Nucleus accumbens (tissue), 56 donors: ENCODE results near the gene CRKL.

Experiments used
- DNase-seq, 56 donors: peaks; one replicate each; lab custom pipeline; 2025; lab: John Stamatoyannopoulos, UW

Gene CRKL

GRCh38 chr22:20948989-20949388 lies 31.8 kb downstream of the CRKL start:
- no peak for DNase-seq

- no peak for DNase-seq
Measured at GRCh38 chr22:20949698-20950183, 32.5 kb downstream of the CRKL start.

GRCh38 chr22:20951151-20951931 lies 34.1 kb downstream of the CRKL start:
- no peak for DNase-seq

GRCh38 chr22:20951932-20952380 lies 34.7 kb downstream of the CRKL start:
- no peak for DNase-seq

GRCh38 chr22:20952544-20953341 lies 35.5 kb downstream of the CRKL start:
- DNase-seq = no peak

- DNase-seq = no peak
Measured at GRCh38 chr22:20953342-20953608, 36.1 kb downstream of the CRKL start.

- no peak for DNase-seq
Measured at GRCh38 chr22:20953668-20954500, 36.7 kb downstream of the CRKL start.

- DNase-seq = no peak
Measured at GRCh38 chr22:20955548-20955947, 38.3 kb downstream of the CRKL start.

- DNase-seq = no peak
Measured at GRCh38 chr22:20956258-20957101, 39.3 kb downstream of the CRKL start.

GRCh38 chr22:20957102-20957682 lies 40.0 kb downstream of the CRKL start:
- peak in 1 of 56 donors; percentile 34 for DNase-seq

GRCh38 chr22:20957683-20958431 lies 40.6 kb downstream of the CRKL start:
- DNase-seq = no peak

GRCh38 chr22:20959578-20960461 lies 42.6 kb downstream of the CRKL start:
- DNase-seq = no peak

GRCh38 chr22:20960609-20961008 lies 43.4 kb downstream of the CRKL start:
- no peak for DNase-seq

GRCh38 chr22:20962491-20962945 lies 45.3 kb downstream of the CRKL start:
- no peak for DNase-seq

GRCh38 chr22:20963201-20964052 lies 46.2 kb downstream of the CRKL start:
- no peak for DNase-seq

- no peak for DNase-seq
Measured at GRCh38 chr22:20964090-20964798, 47.0 kb downstream of the CRKL start.
